Activated CD4-positive, alpha-beta T cell treated with anti-CD3 and anti-CD28 coated beads, Interleukin-2, amount 10 ng/mL, durations not matched to agents 7 days and 5 days (primary cell): Measurements from ENCODE around the gene FNDC10. TPM values are rescaled to one million over a fixed set of nuclear protein-coding genes. Genes with fewer than 3 reads are reported as not detected.

Experiments
- CTCF ChIA-PET: fragments of 350-600 bp; sonication (Branson Sonifier 250); formaldehyde crosslinking; loops from one replicate; lab custom pipeline; 2021; ENCODE audit warnings: antibody characterized with exemption; lab: Charles Lee
- POLR2A ChIA-PET: fragments of 350-600 bp; sonication (Branson Sonifier 250); formaldehyde crosslinking; loops from one replicate; lab custom pipeline; 2021; ENCODE audit warnings: antibody characterized with exemption; lab: Charles Lee
- DNase-seq: peaks from one replicate; pipeline ENCODE4 v3.0.0-alpha.2; 2020
- H3K27ac Mint-ChIP-seq: one replicate; pipeline ENCODE4 v1.8.0; 2021; ENCODE audit warnings: mild to moderate bottlenecking, moderate library complexity, mixed read lengths
- H3K27me3 Mint-ChIP-seq: one replicate; pipeline ENCODE4 v1.8.0; 2021; ENCODE audit warnings: mixed read lengths
- H3K36me3 Mint-ChIP-seq: one replicate; pipeline ENCODE4 v1.8.0; 2021; ENCODE audit warnings: low read depth, mixed read lengths
- H3K4me1 Mint-ChIP-seq: one replicate; pipeline ENCODE4 v1.8.0; 2021; ENCODE audit warnings: mixed read lengths
- H3K4me3 Mint-ChIP-seq: one replicate; pipeline ENCODE4 v1.8.0; 2021; ENCODE audit warnings: mild to moderate bottlenecking, moderate library complexity, mixed read lengths
- H3K9me3 Mint-ChIP-seq: one replicate; pipeline ENCODE4 v1.8.0; 2021; ENCODE audit warnings: mixed read lengths
- total RNA-seq, 2 experiments: library from RNA; stranded (reverse); gene quantifications; one replicate each; pipeline ENCODE4 v1.2.3, GENCODE V29; 2021

Gene FNDC10
- total RNA-seq, 2 experiments from 2014 or later = 6.2 to 7.9 TPM

DNA sequence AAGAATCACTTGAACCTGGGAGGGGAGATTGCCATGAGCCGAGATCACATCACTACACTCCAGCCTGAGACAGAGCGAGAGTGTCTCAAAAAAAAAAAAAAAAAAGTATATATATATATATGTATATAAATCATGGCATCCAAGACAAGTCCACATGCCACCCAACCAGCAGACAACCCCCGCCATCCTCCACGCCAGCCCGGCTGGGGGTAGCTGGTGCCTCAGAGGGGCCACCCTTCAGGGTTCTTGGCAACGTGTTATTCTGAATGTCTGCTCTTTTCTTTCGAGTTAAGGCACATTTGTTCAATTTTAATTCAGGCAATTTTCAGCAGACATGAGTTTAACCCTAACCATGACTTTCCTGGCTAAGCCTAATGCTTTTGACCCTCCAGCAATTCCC is 49.8 kb downstream of the FNDC10 start:
- Mint-ChIP-seq H3K27me3 (no peaks in the 10 kb centered on the region), H3K27ac (no peak overlapping the region), H3K4me1 (peaks cover 2% of the 10 kb centered on the region), H3K9me3 (no peaks in the 10 kb centered on the region), H3K36me3 (peaks cover 2% of the 10 kb centered on the region), H3K4me3 (no peak overlapping the region)
- ChIA-PET POLR2A (no interaction called here), CTCF (interaction anchor here (1.2 to 1.4 kb wide), 2 partner anchors 16 to 260 kb away, joined by 4 to 5 read pairs; no protein-coding TSS in a partner anchor)
- DNase-seq = no peak

DNA sequence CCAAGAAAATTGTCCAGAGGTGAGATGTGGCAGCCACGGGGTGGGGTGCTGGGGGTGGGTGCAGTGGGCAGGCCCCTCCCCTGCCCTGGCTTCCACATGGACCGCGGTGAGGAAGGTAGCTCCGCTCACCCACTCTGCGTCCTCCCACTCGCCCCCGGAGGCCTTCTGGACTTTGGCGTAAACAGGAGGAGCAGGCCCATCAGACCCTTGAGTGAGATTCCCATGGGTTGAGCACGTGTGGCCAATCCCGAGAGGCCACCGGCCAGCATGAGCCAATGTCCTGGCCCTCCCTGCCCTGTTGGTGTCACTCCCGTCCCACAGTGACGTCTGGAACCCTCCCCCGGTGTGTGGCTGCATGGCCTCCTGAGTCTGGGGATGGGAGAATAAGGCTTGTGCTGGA is 51.3 kb downstream of the FNDC10 start:
- ChIA-PET POLR2A (no interaction called here), CTCF (no interaction called here)
- H3K36me3 Mint-ChIP-seq = peaks cover 2% of the 10 kb centered on the region
- H3K4me3 Mint-ChIP-seq = no peak overlapping the region
- H3K27ac Mint-ChIP-seq = no peak overlapping the region
- no peaks in the 10 kb centered on the region for H3K27me3 Mint-ChIP-seq
- DNase-seq = no peak
- no peaks in the 10 kb centered on the region for H3K4me1 Mint-ChIP-seq
- H3K9me3 Mint-ChIP-seq = no peaks in the 10 kb centered on the region

Other genes starting within 250 kb of the FNDC10 start
- under 1 TPM; 0.15 to 0.30 TPM for gene MXRA8, start 241.6 kb downstream of the FNDC10 start, total RNA-seq
- 100 to 1,000 TPM; 101 to 125 TPM for gene AURKAIP1, start 224.9 kb downstream of the FNDC10 start, total RNA-seq
- 100 to 1,000 TPM; 122 to 131 TPM for gene CCNL2, start 200.8 kb downstream of the FNDC10 start, total RNA-seq
- 100 to 1,000 TPM in 1 of 2 experiments, 10 to 100 TPM in 1; 98.6 to 107 TPM for gene MRPL20, start 192.8 kb downstream of the FNDC10 start, total RNA-seq
- not detected for gene ANKRD65, start 178.9 kb downstream of the FNDC10 start, total RNA-seq
- under 1 TPM; 0.10 to 0.12 TPM for gene VWA1, start 164.4 kb downstream of the FNDC10 start, total RNA-seq
- under 1 TPM; 0.17 to 0.69 TPM for gene ATAD3C, start 150.4 kb downstream of the FNDC10 start, total RNA-seq
- gene ATAD3B, start 128.4 kb downstream of the FNDC10 start, total RNA-seq = 10 to 100 TPM; 26.5 to 34.6 TPM
- gene ATAD3A, start 88.0 kb downstream of the FNDC10 start, total RNA-seq = 10 to 100 TPM; 31.9 to 32.3 TPM
- gene TMEM240, start 59.5 kb downstream of the FNDC10 start, total RNA-seq = 1 to 10 TPM; 1.2 to 1.3 TPM
- gene SSU72, start 25.3 kb downstream of the FNDC10 start, total RNA-seq = 100 to 1,000 TPM; 128 to 130 TPM
- 10 to 100 TPM; 40.0 to 42.8 TPM for gene MIB2, start 15.4 kb upstream of the FNDC10 start, total RNA-seq
- 1 to 10 TPM; 1.8 to 2.3 TPM for gene MMP23B, start 32.0 kb upstream of the FNDC10 start, total RNA-seq
- gene CDK11B, start 58.9 kb upstream of the FNDC10 start, total RNA-seq = 10 to 100 TPM; 42.0 to 44.3 TPM
- gene SLC35E2B, start 92.7 kb upstream of the FNDC10 start, total RNA-seq = 10 to 100 TPM; 62.5 to 65.0 TPM
- gene CDK11A, start 124.2 kb upstream of the FNDC10 start, total RNA-seq = 10 to 100 TPM; 61.4 to 81.9 TPM
- gene NADK, start 178.3 kb upstream of the FNDC10 start, total RNA-seq = 10 to 100 TPM; 76.6 to 78.7 TPM